ENCODE results near the gene INKA1. TPM values are rescaled to one million over a fixed set of nuclear protein-coding genes. Genes with fewer than 3 reads are reported as not detected.

The INKA1 gene
- total RNA-seq, 3 donors from 2014 or later (not counting 1 experiment from before 2014, with no cell fraction given) = 0.52 to 0.83 TPM; not detected in 1

GRCh38 chr3:49842843-49843517, 39.9 kb downstream of the INKA1 start:
- H3K9me3 ChIP-seq (ENCODE audit: control insufficient read depth, insufficient read depth, low read length) = no peaks in the 10 kb centered on the region
- no peak overlapping the region for H3K4me3 Mint-ChIP-seq
- H3K4me1 Mint-ChIP-seq = no peaks in the 10 kb centered on the region
- H3K27me3 Mint-ChIP-seq (ENCODE audit: low read depth in 2 of 2) = no peaks in the 10 kb centered on the region
- no peaks in the 10 kb centered on the region for H3K9me3 Mint-ChIP-seq
- intact Hi-C loops (cut with micrococcal nuclease) = no loop called here
- no peak for DNase-seq
- no peak for TF ChIP-seq CTCF (IDR thresholded peaks at IDR 0.05)
- ATAC-seq = no peak
- H3K36me3 ChIP-seq (ENCODE audit: control insufficient read depth, insufficient read depth, low read length) = no peaks in the 10 kb centered on the region
- no peaks in the 10 kb centered on the region for H3K27me3 ChIP-seq (ENCODE audit: control insufficient read depth, insufficient read depth, low read length)
- WGBS (ENCODE audit: insufficient coverage) = 100% methylated on average over 3 of the region's 3 CpGs
- no peak overlapping the region for H3K27ac Mint-ChIP-seq
- no peak overlapping the region for H3K27ac ChIP-seq (ENCODE audit: low read length)
- no peak overlapping the region for H3K4me3 ChIP-seq (ENCODE audit: low read length)
- H3K4me1 ChIP-seq (ENCODE audit: control insufficient read depth, insufficient read depth, low read length) = no peaks in the 10 kb centered on the region
- no peaks in the 10 kb centered on the region for H3K36me3 Mint-ChIP-seq

DNA sequence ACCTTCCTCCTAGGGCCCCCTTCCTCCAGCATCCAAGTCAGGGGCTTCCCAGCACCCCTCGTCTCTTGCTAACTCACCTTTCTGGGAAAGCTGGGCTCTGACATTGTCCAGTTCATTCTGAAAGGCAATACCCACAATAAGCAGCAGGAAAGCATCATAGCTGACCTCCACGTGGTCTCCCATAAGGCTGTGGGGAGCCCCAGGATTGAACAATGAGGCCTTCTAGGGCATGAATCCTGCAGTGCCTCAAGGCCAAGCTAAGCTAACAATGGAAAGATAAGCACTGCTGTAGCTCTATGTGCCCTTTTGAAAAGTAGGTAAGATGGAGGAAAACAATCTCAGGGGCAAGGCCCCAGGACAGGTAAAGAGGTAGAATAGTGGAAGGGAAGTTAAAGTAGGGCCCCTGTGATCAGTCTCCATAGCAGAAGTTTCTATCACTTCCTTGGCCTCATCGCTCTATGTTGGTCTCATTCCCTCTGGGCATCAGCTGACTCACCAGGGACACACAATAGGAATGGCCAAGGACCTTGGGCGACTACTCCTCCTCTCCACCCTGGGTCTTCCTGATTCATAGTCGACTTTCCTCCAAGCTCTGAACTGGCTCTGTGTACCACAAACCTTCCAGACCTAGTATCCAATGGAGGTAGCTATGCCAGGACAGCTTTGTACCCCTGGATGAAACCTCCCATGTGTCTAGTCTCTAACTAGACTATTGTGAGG, 41.6 kb downstream of the INKA1 start:
- no peaks in the 10 kb centered on the region for H3K36me3 ChIP-seq (ENCODE audit: control insufficient read depth, insufficient read depth, low read length)
- no peaks in the 10 kb centered on the region for H3K9me3 ChIP-seq (ENCODE audit: control insufficient read depth, insufficient read depth, low read length)
- intact Hi-C loops (cut with micrococcal nuclease) = no loop called here
- 81% methylated on average over 5 of the region's 5 CpGs for WGBS (ENCODE audit: insufficient coverage)
- H3K27me3 ChIP-seq (ENCODE audit: control insufficient read depth, insufficient read depth, low read length) = no peaks in the 10 kb centered on the region
- ATAC-seq (no peak), DNase-seq (no peak)
- H3K36me3 Mint-ChIP-seq = no peaks in the 10 kb centered on the region
- no peaks in the 10 kb centered on the region for H3K27me3 Mint-ChIP-seq (ENCODE audit: low read depth in 2 of 2)
- no peak overlapping the region for H3K27ac Mint-ChIP-seq
- H3K27ac ChIP-seq (ENCODE audit: low read length) = no peak overlapping the region
- H3K9me3 Mint-ChIP-seq = no peaks in the 10 kb centered on the region
- no peak overlapping the region for H3K4me3 Mint-ChIP-seq
- no peaks in the 10 kb centered on the region for H3K4me1 Mint-ChIP-seq
- no peaks in the 10 kb centered on the region for H3K4me1 ChIP-seq (ENCODE audit: control insufficient read depth, insufficient read depth, low read length)
- H3K4me3 ChIP-seq (ENCODE audit: low read length) = no peak overlapping the region
- TF ChIP-seq CTCF (IDR thresholded peaks at IDR 0.05) = no peak

- H3K27me3 Mint-ChIP-seq (ENCODE audit: low read depth in 2 of 2) = no peaks in the 10 kb centered on the region
- no peaks in the 10 kb centered on the region for H3K27me3 ChIP-seq (ENCODE audit: control insufficient read depth, insufficient read depth, low read length)
- intact Hi-C loops (cut with micrococcal nuclease) = no loop called here
- no peak overlapping the region for H3K27ac ChIP-seq (ENCODE audit: low read length)
- no peak overlapping the region for H3K4me3 Mint-ChIP-seq
- no peaks in the 10 kb centered on the region for H3K36me3 ChIP-seq (ENCODE audit: control insufficient read depth, insufficient read depth, low read length)
- no peak for TF ChIP-seq CTCF (IDR thresholded peaks at IDR 0.05)
- no peaks in the 10 kb centered on the region for H3K36me3 Mint-ChIP-seq
- ATAC-seq (no peak), DNase-seq (no peak)
- H3K9me3 Mint-ChIP-seq = no peaks in the 10 kb centered on the region
- H3K4me1 ChIP-seq (ENCODE audit: control insufficient read depth, insufficient read depth, low read length) = no peaks in the 10 kb centered on the region
- no peak overlapping the region for H3K27ac Mint-ChIP-seq
- no peaks in the 10 kb centered on the region for H3K9me3 ChIP-seq (ENCODE audit: control insufficient read depth, insufficient read depth, low read length)
- WGBS (ENCODE audit: insufficient coverage) = 100% methylated on average over 3 of the region's 3 CpGs
- H3K4me3 ChIP-seq (ENCODE audit: low read length) = no peak overlapping the region
- no peaks in the 10 kb centered on the region for H3K4me1 Mint-ChIP-seq
Measured at GRCh38 chr3:49845694-49846093, 42.6 kb downstream of the INKA1 start.

Other genes with a start within 250 kb of the INKA1 start
- gene BSN, start 248.8 kb upstream of the INKA1 start, total RNA-seq = under 1 TPM; 0.33 to 0.41 (median 0.35) TPM
- gene APEH, start 128.9 kb upstream of the INKA1 start, total RNA-seq = 10 to 100 TPM; 62.8 to 95.7 (median 77.5) TPM
- 10 to 100 TPM in 2 of 3 donors, 1 to 10 TPM in 1; 9.5 to 19.1 (median 15.2) TPM for gene MST1, start 113.8 kb upstream of the INKA1 start, total RNA-seq
- gene RNF123, start 113.7 kb upstream of the INKA1 start, total RNA-seq = 10 to 100 TPM; 48.5 to 58.7 (median 55.6) TPM
- gene AMIGO3, start 83.6 kb upstream of the INKA1 start, total RNA-seq = 1 to 10 TPM in 2 of 3 donors, not detected in 1; 1.3 to 1.9 TPM
- 10 to 100 TPM; 24.1 to 28.9 (median 27.5) TPM for gene GMPPB, start 79.3 kb upstream of the INKA1 start, total RNA-seq
- 10 to 100 TPM; 53.7 to 68.7 (median 57.9) TPM for gene IP6K1, start 16.7 kb upstream of the INKA1 start, total RNA-seq
- gene CDHR4, start 3.4 kb upstream of the INKA1 start, total RNA-seq = under 1 TPM in 1 of 3 donors, not detected in 2; 0.30 TPM
- 100 to 1,000 TPM; 283 to 358 (median 336) TPM for gene UBA7, start 10.7 kb downstream of the INKA1 start, total RNA-seq
- gene TRAIP, start 53.3 kb downstream of the INKA1 start, total RNA-seq = 1 to 10 TPM; 3.3 to 6.2 (median 4.0) TPM
- gene CAMKV, start 66.6 kb downstream of the INKA1 start, total RNA-seq = not detected
- 1 to 10 TPM; 1.6 to 3.4 (median 2.2) TPM for gene MST1R, start 100.6 kb downstream of the INKA1 start, total RNA-seq
- gene MON1A, start 126.5 kb downstream of the INKA1 start, total RNA-seq = 1 to 10 TPM; 3.7 to 8.1 (median 7.9) TPM
- gene RBM6, start 136.9 kb downstream of the INKA1 start, total RNA-seq = 100 to 1,000 TPM; 155 to 193 (median 157) TPM